ENCODE results near the gene CTSD.
A peak's percentile ranks its signal among the peaks of the same experiment; 100 is the strongest.

Gene CTSD

GRCh38 chr11:1766719-1767398 is 3.1 kb upstream of the CTSD start:
- no peaks in the 10 kb centered on the region for H3K79me2 ChIP-seq (ENCODE audit: insufficient read depth, low read length)
- H3K4me2 ChIP-seq (ENCODE audit: low read depth, low read length, poor library complexity, severe bottlenecking): no peak overlapping the region
- H3K4me3 ChIP-seq (ENCODE audit: insufficient read depth, low read length, poor library complexity, severe bottlenecking): no peak overlapping the region
- no peaks in the 10 kb centered on the region for H3K27me3 ChIP-seq (ENCODE audit: low read length)
- TF ChIP-seq CTCF (IDR thresholded peaks at IDR 0.05; ENCODE audit: insufficient read depth, low read length, poor library complexity, severe bottlenecking): no peak
- TF ChIP-seq EZH2phosphoT487 (conservative IDR thresholded peaks at IDR 0.05; ENCODE audit: low read length): no peak
- no peaks in the 10 kb centered on the region for H4K20me1 ChIP-seq (ENCODE audit: low read depth, low read length)
- no peak overlapping the region for H3K9ac ChIP-seq (ENCODE audit: low read length)
- no peaks in the 10 kb centered on the region for H3K9me2 ChIP-seq (replicated peaks; ENCODE audit: insufficient read depth, low read length)
- H3F3A ChIP-seq (ENCODE audit: insufficient read depth): no peaks in the 10 kb centered on the region
- H3K9me3 ChIP-seq (ENCODE audit: insufficient read depth, low read length): no peaks in the 10 kb centered on the region
- no peak overlapping the region for H3K27ac ChIP-seq (ENCODE audit: low read depth, low read length)
- H3K36me3 ChIP-seq (ENCODE audit: low read length): no peaks in the 10 kb centered on the region
- H2AFZ ChIP-seq (ENCODE audit: low read depth, low read length, severe bottlenecking): no peak overlapping the region

- Histone ChIP-seq H3K4me2 (ENCODE audit: low read depth, low read length, poor library complexity, severe bottlenecking) (no peak overlapping the region), H3K9ac (ENCODE audit: low read length) (no peak overlapping the region), H3K27me3 (ENCODE audit: low read length) (no peaks in the 10 kb centered on the region), H3K9me3 (ENCODE audit: insufficient read depth, low read length) (no peaks in the 10 kb centered on the region), H3K9me2 (replicated peaks; ENCODE audit: insufficient read depth, low read length) (no peaks in the 10 kb centered on the region), H2AFZ (ENCODE audit: low read depth, low read length, severe bottlenecking) (no peak overlapping the region), H3K27ac (ENCODE audit: low read depth, low read length) (no peak overlapping the region), H4K20me1 (ENCODE audit: low read depth, low read length) (no peaks in the 10 kb centered on the region), H3K79me2 (ENCODE audit: insufficient read depth, low read length) (no peaks in the 10 kb centered on the region), H3K4me3 (ENCODE audit: insufficient read depth, low read length, poor library complexity, severe bottlenecking) (no peak overlapping the region), H3F3A (ENCODE audit: insufficient read depth) (no peaks in the 10 kb centered on the region), H3K36me3 (ENCODE audit: low read length) (no peaks in the 10 kb centered on the region)
- TF ChIP-seq EZH2phosphoT487 (conservative IDR thresholded peaks at IDR 0.05; ENCODE audit: low read length) (no peak), CTCF (IDR thresholded peaks at IDR 0.05; ENCODE audit: insufficient read depth, low read length, poor library complexity, severe bottlenecking) (no peak)
These were observed 2.4 kb upstream of the CTSD start for GRCh38 chr11:1765871-1766718.

GRCh38 chr11:1763336-1763795 is 361 bp downstream of the CTSD start:
- no peaks in the 10 kb centered on the region for H4K20me1 ChIP-seq (ENCODE audit: low read depth, low read length)
- H3K79me2 ChIP-seq (ENCODE audit: insufficient read depth, low read length): no peaks in the 10 kb centered on the region
- no peaks in the 10 kb centered on the region for H3F3A ChIP-seq (ENCODE audit: insufficient read depth)
- TF ChIP-seq EZH2phosphoT487 (conservative IDR thresholded peaks at IDR 0.05; ENCODE audit: low read length): no peak
- no peaks in the 10 kb centered on the region for H3K36me3 ChIP-seq (ENCODE audit: low read length)
- H2AFZ ChIP-seq (ENCODE audit: low read depth, low read length, severe bottlenecking): peak overlapping the region; percentile 92
- peak overlapping the region; percentile 74 for H3K9ac ChIP-seq (ENCODE audit: low read length)
- H3K9me3 ChIP-seq (ENCODE audit: insufficient read depth, low read length): no peaks in the 10 kb centered on the region
- no peaks in the 10 kb centered on the region for H3K9me2 ChIP-seq (replicated peaks; ENCODE audit: insufficient read depth, low read length)
- peak overlapping the region; percentile 70 for H3K4me2 ChIP-seq (ENCODE audit: low read depth, low read length, poor library complexity, severe bottlenecking)
- peak overlapping the region; percentile 86 for H3K4me3 ChIP-seq (ENCODE audit: insufficient read depth, low read length, poor library complexity, severe bottlenecking)
- H3K27me3 ChIP-seq (ENCODE audit: low read length): no peaks in the 10 kb centered on the region
- H3K27ac ChIP-seq (ENCODE audit: low read depth, low read length): no peak overlapping the region
